EL (cell line): ENCODE data around the gene RBMS1.
A peak's percentile ranks its signal among the peaks of the same experiment; 100 is the strongest.
"Not testable (repeated sequence)": the region's sequence is repeated elsewhere in the genome, so short reads cannot be mapped to it uniquely, and the experiment has no call there.

Experiments used
- DNase-seq: peaks from one replicate; pipeline ENCODE4 v3.0.0-alpha.2; 2016

RBMS1 gene

GRCh38 chr2:160499865-160500264 is 6.3 kb upstream of the RBMS1 start:
- no peak for DNase-seq

- no peak for DNase-seq
Measured at GRCh38 chr2:160498137-160498536, 4.5 kb upstream of the RBMS1 start.

GRCh38 chr2:160494201-160494644 is 616 bp upstream of the RBMS1 start:
- no peak for DNase-seq

GRCh38 chr2:160492401-160493226 is 993 bp downstream of the RBMS1 start:
- peak; percentile 76 for DNase-seq

GRCh38 chr2:160491911-160492371 is 1.7 kb downstream of the RBMS1 start:
- DNase-seq = peak; percentile 82

- DNase-seq = no peak
Measured at GRCh38 chr2:160490733-160491685, 2.6 kb downstream of the RBMS1 start.

- DNase-seq = peak; percentile 32
Measured at GRCh38 chr2:160489111-160489510, 4.5 kb downstream of the RBMS1 start.

- DNase-seq = not testable (repeated sequence)
Measured at GRCh38 chr2:160488289-160488688, 5.3 kb downstream of the RBMS1 start.

- DNase-seq = no peak
Measured at GRCh38 chr2:160486341-160486740, 7.3 kb downstream of the RBMS1 start.

- no peak for DNase-seq
Measured at GRCh38 chr2:160484859-160485520, 8.6 kb downstream of the RBMS1 start.

GRCh38 chr2:160482673-160483072 is 10.9 kb downstream of the RBMS1 start:
- DNase-seq = no peak

GRCh38 chr2:160479269-160479668 is 14.3 kb downstream of the RBMS1 start:
- no peak for DNase-seq

- no peak for DNase-seq
Measured at GRCh38 chr2:160478660-160479059, 14.9 kb downstream of the RBMS1 start.

- no peak for DNase-seq
Measured at GRCh38 chr2:160477032-160477431, 16.6 kb downstream of the RBMS1 start.

GRCh38 chr2:160474891-160475787 is 18.5 kb downstream of the RBMS1 start:
- DNase-seq = peak; percentile 60

- DNase-seq = no peak
Measured at GRCh38 chr2:160474319-160474645, 19.3 kb downstream of the RBMS1 start.

- DNase-seq = no peak
Measured at GRCh38 chr2:160473468-160474318, 19.9 kb downstream of the RBMS1 start.

GRCh38 chr2:160472839-160473251 is 20.8 kb downstream of the RBMS1 start:
- no peak for DNase-seq

GRCh38 chr2:160471950-160472349 is 21.7 kb downstream of the RBMS1 start:
- no peak for DNase-seq

- DNase-seq = no peak
Measured at GRCh38 chr2:160469621-160470204, 23.9 kb downstream of the RBMS1 start.

GRCh38 chr2:160469164-160469563 is 24.4 kb downstream of the RBMS1 start:
- DNase-seq = no peak
